Inferior parietal cortex (tissue), 1 donor: ENCODE measurements around the gene ITPKB.

Experiments
- DNase-seq: peaks from one replicate; pipeline ENCODE4 v3.0.0-alpha.2; 2016; ENCODE audit errors: extremely low spot score

Gene ITPKB

GRCh38 chr1:226637147-226637935 is 101.7 kb downstream of the ITPKB start:
- no peak for DNase-seq

GRCh38 chr1:226636847-226637096 is 102.3 kb downstream of the ITPKB start:
- DNase-seq, result no peak

GRCh38 chr1:226635456-226635941 is 103.6 kb downstream of the ITPKB start:
- DNase-seq, result no peak

- DNase-seq, result no peak
Observed at GRCh38 chr1:226634611-226635246, 104.4 kb downstream of the ITPKB start.

GRCh38 chr1:226634166-226634588 is 104.9 kb downstream of the ITPKB start:
- DNase-seq, result peak; percentile 79

GRCh38 chr1:226633541-226634165 is 105.4 kb downstream of the ITPKB start:
- DNase-seq, result no peak

- DNase-seq, result no peak
Observed at GRCh38 chr1:226632922-226633351, 106.1 kb downstream of the ITPKB start.

GRCh38 chr1:226632169-226632879 is 106.8 kb downstream of the ITPKB start:
- DNase-seq, result no peak

GRCh38 chr1:226631229-226632000 is 107.7 kb downstream of the ITPKB start:
- DNase-seq, result no peak

- no peak for DNase-seq
Observed at GRCh38 chr1:226630592-226630991, 108.5 kb downstream of the ITPKB start.

- DNase-seq, result no peak
Observed at GRCh38 chr1:226629896-226630550, 109.1 kb downstream of the ITPKB start.

GRCh38 chr1:226629210-226629895 is 109.7 kb downstream of the ITPKB start:
- no peak for DNase-seq

- no peak for DNase-seq
Observed at GRCh38 chr1:226628612-226629155, 110.4 kb downstream of the ITPKB start.

GRCh38 chr1:226627924-226628611 is 111.0 kb downstream of the ITPKB start:
- no peak for DNase-seq

GRCh38 chr1:226627050-226627755 is 111.9 kb downstream of the ITPKB start:
- DNase-seq, result no peak

GRCh38 chr1:226626577-226626956 is 112.5 kb downstream of the ITPKB start:
- DNase-seq, result peak; percentile 79

GRCh38 chr1:226625832-226626576 is 113.1 kb downstream of the ITPKB start:
- no peak for DNase-seq

- DNase-seq, result no peak
Observed at GRCh38 chr1:226625326-226625725, 113.8 kb downstream of the ITPKB start.
